ENCODE results near the gene APPBP2.
"Not testable (repeated sequence)": the region's sequence is repeated elsewhere in the genome, so short reads cannot be mapped to it uniquely, and the experiment has no call there.

The APPBP2 gene

GRCh38 chr17:60525685-60526514 is at the start of gene APPBP2:
TSS of gene APPBP2 (minus strand) at chr17:60526242. CDS start at chr17:60525931, 311 bp downstream.
- peak; percentile 40 to 55 (median 51) for DNase-seq (ENCODE audit: low read depth in 3 of 3)

GRCh38 chr17:60573236-60574051 is 47.4 kb upstream of the APPBP2 start:
- DNase-seq (ENCODE audit: low read depth in 3 of 3), result no peak

GRCh38 chr17:60565233-60565632 is 39.2 kb upstream of the APPBP2 start:
- no peak for DNase-seq (ENCODE audit: low read depth in 3 of 3)

GRCh38 chr17:60563743-60564142 is 37.7 kb upstream of the APPBP2 start:
- DNase-seq (ENCODE audit: low read depth in 3 of 3), result no peak

- no peak for DNase-seq (ENCODE audit: low read depth in 3 of 3)
Measured at GRCh38 chr17:60562421-60562820, 36.4 kb upstream of the APPBP2 start.

GRCh38 chr17:60560860-60561257 is 34.8 kb upstream of the APPBP2 start:
- DNase-seq (ENCODE audit: low read depth in 3 of 3), result no peak

GRCh38 chr17:60559995-60560859 is 34.2 kb upstream of the APPBP2 start:
- no peak for DNase-seq (ENCODE audit: low read depth in 3 of 3)

GRCh38 chr17:60559659-60559994 is 33.6 kb upstream of the APPBP2 start:
- DNase-seq (ENCODE audit: low read depth in 3 of 3), result no peak

GRCh38 chr17:60557805-60558204 is 31.8 kb upstream of the APPBP2 start:
- DNase-seq (ENCODE audit: low read depth in 3 of 3), result no peak

- no peak for DNase-seq (ENCODE audit: low read depth in 3 of 3)
Measured at GRCh38 chr17:60555786-60556185, 29.7 kb upstream of the APPBP2 start.

GRCh38 chr17:60554377-60554788 is 28.3 kb upstream of the APPBP2 start:
- no peak for DNase-seq (ENCODE audit: low read depth in 3 of 3)

- DNase-seq (ENCODE audit: low read depth in 3 of 3), result not testable (repeated sequence)
Measured at GRCh38 chr17:60552255-60552654, 26.2 kb upstream of the APPBP2 start.

GRCh38 chr17:60548990-60549389 is 22.9 kb upstream of the APPBP2 start:
- DNase-seq (ENCODE audit: low read depth in 3 of 3), result no peak

- DNase-seq (ENCODE audit: low read depth in 3 of 3), result no peak
Measured at GRCh38 chr17:60545465-60546191, 19.6 kb upstream of the APPBP2 start.

GRCh38 chr17:60542071-60542470 is 16.0 kb upstream of the APPBP2 start:
- no peak for DNase-seq (ENCODE audit: low read depth in 3 of 3)

GRCh38 chr17:60540460-60540859 is 14.4 kb upstream of the APPBP2 start:
- DNase-seq (ENCODE audit: low read depth in 3 of 3), result no peak

GRCh38 chr17:60539807-60540206 is 13.8 kb upstream of the APPBP2 start:
- no peak for DNase-seq (ENCODE audit: low read depth in 3 of 3)

- no peak for DNase-seq (ENCODE audit: low read depth in 3 of 3)
Measured at GRCh38 chr17:60538726-60539125, 12.7 kb upstream of the APPBP2 start.

- DNase-seq (ENCODE audit: low read depth in 3 of 3), result no peak
Measured at GRCh38 chr17:60535382-60536279, 9.6 kb upstream of the APPBP2 start.

GRCh38 chr17:60534613-60535157 is 8.6 kb upstream of the APPBP2 start:
- DNase-seq (ENCODE audit: low read depth in 3 of 3), result no peak
